Measurements from ENCODE around the gene TXLNA. TPM values are rescaled to one million over a fixed set of nuclear protein-coding genes. Genes with fewer than 3 reads are reported as not detected.

TXLNA gene
- total and polyA plus RNA-seq, 2 experiments from 2014 or later: 15.2 to 52.1 TPM

DNA sequence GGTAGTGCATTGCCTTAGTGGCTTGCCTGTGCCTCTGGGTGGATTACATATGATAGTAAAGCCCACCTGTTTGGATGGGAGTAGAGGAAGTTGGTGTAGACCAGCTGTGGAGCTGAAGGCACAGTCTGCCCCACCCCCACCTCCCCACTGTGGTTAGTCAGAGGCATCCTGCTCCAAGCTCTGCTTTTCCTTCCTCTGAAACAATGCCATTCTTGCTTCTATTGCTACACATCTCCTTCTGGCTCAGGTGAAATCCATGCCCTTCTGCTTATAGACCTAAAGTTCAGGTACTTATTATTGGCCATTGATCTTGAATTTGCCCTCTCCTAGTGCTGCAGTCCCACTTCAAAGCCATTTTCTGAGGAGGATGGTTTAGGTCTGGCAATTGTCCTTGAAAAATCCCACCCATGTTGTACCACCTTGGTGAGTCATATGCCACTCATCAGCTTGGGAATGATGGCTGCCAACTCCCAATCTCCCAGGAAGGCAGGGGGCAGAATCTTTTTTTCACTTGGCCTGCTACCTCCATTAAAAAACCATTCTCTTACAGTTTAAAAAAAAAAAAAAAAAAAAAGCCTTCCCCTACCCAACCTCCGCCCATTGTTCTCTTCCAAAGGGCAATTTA is 6.7 kb upstream of the TXLNA start (continued):
- TF ChIP-seq JUNB (IDR thresholded peaks at IDR 0.05; ENCODE audit: unreplicated experiment) (no peak), ZNF114 (CRISPR knock-in tag; IDR thresholded peaks at IDR 0.05) (no peak), CREB1 (CRISPR knock-in tag; IDR thresholded peaks at IDR 0.05; ENCODE audit: low read depth) (no peak)
- TF ChIP-seq, protein P1, sequence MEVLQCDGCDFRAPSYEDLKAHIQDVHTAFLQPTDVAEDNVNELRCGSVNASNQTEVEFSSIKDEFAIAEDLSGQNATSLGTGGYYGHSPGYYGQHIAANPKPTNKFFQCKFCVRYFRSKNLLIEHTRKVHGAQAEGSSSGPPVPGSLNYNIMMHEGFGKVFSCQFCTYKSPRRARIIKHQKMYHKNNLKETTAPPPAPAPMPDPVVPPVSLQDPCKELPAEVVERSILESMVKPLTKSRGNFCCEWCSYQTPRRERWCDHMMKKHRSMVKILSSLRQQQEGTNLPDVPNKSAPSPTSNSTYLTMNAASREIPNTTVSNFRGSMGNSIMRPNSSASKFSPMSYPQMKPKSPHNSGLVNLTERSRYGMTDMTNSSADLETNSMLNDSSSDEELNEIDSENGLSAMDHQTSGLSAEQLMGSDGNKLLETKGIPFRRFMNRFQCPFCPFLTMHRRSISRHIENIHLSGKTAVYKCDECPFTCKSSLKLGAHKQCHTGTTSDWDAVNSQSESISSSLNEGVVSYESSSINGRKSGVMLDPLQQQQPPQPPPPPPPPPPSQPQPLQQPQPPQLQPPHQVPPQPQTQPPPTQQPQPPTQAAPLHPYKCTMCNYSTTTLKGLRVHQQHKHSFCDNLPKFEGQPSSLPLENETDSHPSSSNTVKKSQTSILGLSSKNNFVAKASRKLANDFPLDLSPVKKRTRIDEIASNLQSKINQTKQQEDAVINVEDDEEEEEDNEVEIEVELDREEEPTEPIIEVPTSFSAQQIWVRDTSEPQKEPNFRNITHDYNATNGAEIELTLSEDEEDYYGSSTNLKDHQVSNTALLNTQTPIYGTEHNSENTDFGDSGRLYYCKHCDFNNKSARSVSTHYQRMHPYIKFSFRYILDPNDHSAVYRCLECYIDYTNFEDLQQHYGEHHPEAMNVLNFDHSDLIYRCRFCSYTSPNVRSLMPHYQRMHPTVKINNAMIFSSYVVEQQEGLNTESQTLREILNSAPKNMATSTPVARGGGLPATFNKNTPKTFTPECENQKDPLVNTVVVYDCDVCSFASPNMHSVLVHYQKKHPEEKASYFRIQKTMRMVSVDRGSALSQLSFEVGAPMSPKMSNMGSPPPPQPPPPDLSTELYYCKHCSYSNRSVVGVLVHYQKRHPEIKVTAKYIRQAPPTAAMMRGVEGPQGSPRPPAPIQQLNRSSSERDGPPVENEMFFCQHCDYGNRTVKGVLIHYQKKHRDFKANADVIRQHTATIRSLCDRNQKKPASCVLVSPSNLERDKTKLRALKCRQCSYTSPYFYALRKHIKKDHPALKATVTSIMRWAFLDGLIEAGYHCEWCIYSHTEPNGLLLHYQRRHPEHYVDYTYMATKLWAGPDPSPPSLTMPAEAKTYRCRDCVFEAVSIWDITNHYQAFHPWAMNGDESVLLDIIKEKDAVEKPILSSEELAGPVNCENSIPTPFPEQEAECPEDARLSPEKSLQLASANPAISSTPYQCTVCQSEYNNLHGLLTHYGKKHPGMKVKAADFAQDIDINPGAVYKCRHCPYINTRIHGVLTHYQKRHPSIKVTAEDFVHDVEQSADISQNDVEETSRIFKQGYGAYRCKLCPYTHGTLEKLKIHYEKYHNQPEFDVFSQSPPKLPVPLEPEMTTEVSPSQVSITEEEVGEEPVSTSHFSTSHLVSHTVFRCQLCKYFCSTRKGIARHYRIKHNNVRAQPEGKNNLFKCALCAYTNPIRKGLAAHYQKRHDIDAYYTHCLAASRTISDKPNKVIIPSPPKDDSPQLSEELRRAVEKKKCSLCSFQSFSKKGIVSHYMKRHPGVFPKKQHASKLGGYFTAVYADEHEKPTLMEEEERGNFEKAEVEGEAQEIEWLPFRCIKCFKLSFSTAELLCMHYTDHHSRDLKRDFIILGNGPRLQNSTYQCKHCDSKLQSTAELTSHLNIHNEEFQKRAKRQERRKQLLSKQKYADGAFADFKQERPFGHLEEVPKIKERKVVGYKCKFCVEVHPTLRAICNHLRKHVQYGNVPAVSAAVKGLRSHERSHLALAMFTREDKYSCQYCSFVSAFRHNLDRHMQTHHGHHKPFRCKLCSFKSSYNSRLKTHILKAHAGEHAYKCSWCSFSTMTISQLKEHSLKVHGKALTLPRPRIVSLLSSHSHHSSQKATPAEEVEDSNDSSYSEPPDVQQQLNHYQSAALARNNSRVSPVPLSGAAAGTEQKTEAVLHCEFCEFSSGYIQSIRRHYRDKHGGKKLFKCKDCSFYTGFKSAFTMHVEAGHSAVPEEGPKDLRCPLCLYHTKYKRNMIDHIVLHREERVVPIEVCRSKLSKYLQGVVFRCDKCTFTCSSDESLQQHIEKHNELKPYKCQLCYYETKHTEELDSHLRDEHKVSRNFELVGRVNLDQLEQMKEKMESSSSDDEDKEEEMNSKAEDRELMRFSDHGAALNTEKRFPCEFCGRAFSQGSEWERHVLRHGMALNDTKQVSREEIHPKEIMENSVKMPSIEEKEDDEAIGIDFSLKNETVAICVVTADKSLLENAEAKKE (CRISPR knock-in tag; IDR thresholded peaks at IDR 0.05): no peak
- TF ChIP-seq, protein P2, sequence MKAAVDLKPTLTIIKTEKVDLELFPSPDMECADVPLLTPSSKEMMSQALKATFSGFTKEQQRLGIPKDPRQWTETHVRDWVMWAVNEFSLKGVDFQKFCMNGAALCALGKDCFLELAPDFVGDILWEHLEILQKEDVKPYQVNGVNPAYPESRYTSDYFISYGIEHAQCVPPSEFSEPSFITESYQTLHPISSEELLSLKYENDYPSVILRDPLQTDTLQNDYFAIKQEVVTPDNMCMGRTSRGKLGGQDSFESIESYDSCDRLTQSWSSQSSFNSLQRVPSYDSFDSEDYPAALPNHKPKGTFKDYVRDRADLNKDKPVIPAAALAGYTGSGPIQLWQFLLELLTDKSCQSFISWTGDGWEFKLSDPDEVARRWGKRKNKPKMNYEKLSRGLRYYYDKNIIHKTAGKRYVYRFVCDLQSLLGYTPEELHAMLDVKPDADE (IDR thresholded peaks at IDR 0.05): no peak

DNA sequence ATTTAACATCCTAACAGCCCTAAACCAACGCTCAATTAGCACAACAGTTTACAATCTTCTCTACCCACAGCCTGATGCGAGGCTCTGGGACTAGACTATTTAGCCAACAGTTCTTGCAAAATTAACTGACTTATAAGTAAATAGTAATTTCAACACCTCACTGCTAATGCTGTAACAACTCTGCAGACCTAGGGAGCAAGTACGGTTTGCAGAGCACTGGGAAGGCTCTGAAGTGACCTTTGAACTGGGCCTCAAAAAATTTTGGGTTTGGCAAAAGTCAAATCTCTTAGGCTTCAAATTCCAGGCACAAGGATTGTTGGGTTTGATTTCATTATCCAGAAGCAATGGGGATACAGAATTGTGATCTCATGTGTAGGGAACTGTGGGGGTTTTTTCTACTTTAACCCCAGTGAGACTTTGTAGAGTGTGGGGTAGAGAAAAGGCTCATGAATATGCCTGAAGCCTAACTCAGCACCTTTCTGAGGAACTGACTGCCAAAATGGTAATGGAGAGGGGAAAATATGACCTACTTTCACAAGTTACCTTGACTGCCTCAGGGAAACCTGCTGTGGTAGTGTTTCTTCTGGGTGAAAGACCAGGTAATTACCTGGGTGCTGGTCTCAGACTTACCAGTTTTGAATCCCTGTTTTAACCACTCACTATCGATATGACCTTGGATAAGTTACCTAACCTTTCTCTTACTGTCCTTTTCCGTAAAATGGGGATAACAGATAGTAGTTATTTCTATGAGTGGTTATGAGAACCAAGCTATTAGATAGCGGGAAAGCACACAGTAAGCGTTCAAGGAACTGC is 889 bp upstream of the TXLNA start:
- TF ChIP-seq STAT1 (IDR thresholded peaks at IDR 0.05; ENCODE audit: unreplicated experiment): no peak
- TF ChIP-seq, protein P3, sequence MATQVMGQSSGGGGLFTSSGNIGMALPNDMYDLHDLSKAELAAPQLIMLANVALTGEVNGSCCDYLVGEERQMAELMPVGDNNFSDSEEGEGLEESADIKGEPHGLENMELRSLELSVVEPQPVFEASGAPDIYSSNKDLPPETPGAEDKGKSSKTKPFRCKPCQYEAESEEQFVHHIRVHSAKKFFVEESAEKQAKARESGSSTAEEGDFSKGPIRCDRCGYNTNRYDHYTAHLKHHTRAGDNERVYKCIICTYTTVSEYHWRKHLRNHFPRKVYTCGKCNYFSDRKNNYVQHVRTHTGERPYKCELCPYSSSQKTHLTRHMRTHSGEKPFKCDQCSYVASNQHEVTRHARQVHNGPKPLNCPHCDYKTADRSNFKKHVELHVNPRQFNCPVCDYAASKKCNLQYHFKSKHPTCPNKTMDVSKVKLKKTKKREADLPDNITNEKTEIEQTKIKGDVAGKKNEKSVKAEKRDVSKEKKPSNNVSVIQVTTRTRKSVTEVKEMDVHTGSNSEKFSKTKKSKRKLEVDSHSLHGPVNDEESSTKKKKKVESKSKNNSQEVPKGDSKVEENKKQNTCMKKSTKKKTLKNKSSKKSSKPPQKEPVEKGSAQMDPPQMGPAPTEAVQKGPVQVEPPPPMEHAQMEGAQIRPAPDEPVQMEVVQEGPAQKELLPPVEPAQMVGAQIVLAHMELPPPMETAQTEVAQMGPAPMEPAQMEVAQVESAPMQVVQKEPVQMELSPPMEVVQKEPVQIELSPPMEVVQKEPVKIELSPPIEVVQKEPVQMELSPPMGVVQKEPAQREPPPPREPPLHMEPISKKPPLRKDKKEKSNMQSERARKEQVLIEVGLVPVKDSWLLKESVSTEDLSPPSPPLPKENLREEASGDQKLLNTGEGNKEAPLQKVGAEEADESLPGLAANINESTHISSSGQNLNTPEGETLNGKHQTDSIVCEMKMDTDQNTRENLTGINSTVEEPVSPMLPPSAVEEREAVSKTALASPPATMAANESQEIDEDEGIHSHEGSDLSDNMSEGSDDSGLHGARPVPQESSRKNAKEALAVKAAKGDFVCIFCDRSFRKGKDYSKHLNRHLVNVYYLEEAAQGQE (IDR thresholded peaks at IDR 0.05; ENCODE audit: unreplicated experiment): no peak
- TF ChIP-seq CREB1 (CRISPR knock-in tag; IDR thresholded peaks at IDR 0.05; ENCODE audit: low read depth): no peak
- TF ChIP-seq EZH2phosphoT487 (IDR thresholded peaks at IDR 0.05; ENCODE audit: unreplicated experiment): no peak
- no peak for TF ChIP-seq POLR2AphosphoS5 (IDR thresholded peaks at IDR 0.05; ENCODE audit: low read depth)
- TF ChIP-seq JUNB (IDR thresholded peaks at IDR 0.05; ENCODE audit: unreplicated experiment): no peak
- no peaks in the 10 kb centered on the region for H3K9me3 Mint-ChIP-seq
- no peak for ATAC-seq
- peak overlapping the region; percentile 95 for H3K4me3 Mint-ChIP-seq
- Histone ChIP-seq H3K79me2 (replicated peaks; ENCODE audit: insufficient read depth) (peaks cover 31% of the 10 kb centered on the region), H3F3A (replicated peaks; ENCODE audit: low read depth) (peaks cover 34% of the 10 kb centered on the region), H3K4me3 (peak overlapping the region; percentile 93), H4K20me1 (replicated peaks; ENCODE audit: insufficient read depth) (peaks cover 20% of the 10 kb centered on the region), H3K27me3 (ENCODE audit: insufficient read depth) (no peaks in the 10 kb centered on the region), H3K4me2 (peak overlapping the region; percentile 97), H3K4me1 (ENCODE audit: insufficient read depth) (peaks cover 30% of the 10 kb centered on the region), H3K9me2 (ENCODE audit: insufficient read depth) (no peaks in the 10 kb centered on the region), H2AFZ (peak overlapping the region; percentile 94), H3K27ac (ENCODE audit: low read depth) (peak overlapping the region; percentile 96), H3K36me3 (ENCODE audit: insufficient read depth) (peaks cover 8% of the 10 kb centered on the region)
- peaks cover 33% of the 10 kb centered on the region for H3K36me3 Mint-ChIP-seq (ENCODE audit: low read depth)
- peaks cover 32% of the 10 kb centered on the region for H3K4me1 Mint-ChIP-seq
- peak overlapping the region; percentile 89 for H3K27ac Mint-ChIP-seq
- peaks cover 14% of the 10 kb centered on the region for H3K27me3 Mint-ChIP-seq (ENCODE audit: insufficient read depth, low read depth, poor library complexity)
- no peak for DNase-seq (ENCODE audit: low spot score)

Data from GM23338 (cell line).